VCaP (cell line): Measurements from ENCODE around the gene TP73.

Experiments
- H3K27ac ChIP-seq: fragments of 450-650 bp; 2 replicates; pipeline ENCODE4 v1.5.1; 2017
- CTCF ChIP-seq: fragments of 450-650 bp; conservative IDR thresholded peaks from 2 replicates; pipeline ENCODE4 v1.5.1; 2017; ENCODE audit warnings: mild to moderate bottlenecking, moderate library complexity

TP73 gene

GRCh38 chr1:3679799-3680453 lies 27.6 kb downstream of the TP73 start:
- TF ChIP-seq CTCF, result no peak
- no peak overlapping the region for H3K27ac ChIP-seq

- no peak overlapping the region for H3K27ac ChIP-seq
- no peak for TF ChIP-seq CTCF
Observed at GRCh38 chr1:3680488-3681230, 28.3 kb downstream of the TP73 start.

GRCh38 chr1:3681231-3681897 lies 29.0 kb downstream of the TP73 start:
- TF ChIP-seq CTCF, result no peak
- no peak overlapping the region for H3K27ac ChIP-seq

- no peak overlapping the region for H3K27ac ChIP-seq
Observed at GRCh38 chr1:3681898-3682806, 29.8 kb downstream of the TP73 start.

GRCh38 chr1:3683197-3683596 lies 30.9 kb downstream of the TP73 start:
- TF ChIP-seq CTCF, result no peak

More at GRCh38 chr1:3681898-3682806, 29.8 kb downstream of the TP73 start:
- TF ChIP-seq CTCF, result no peak

GRCh38 chr1:3683992-3684391 lies 31.7 kb downstream of the TP73 start:
- no peak for TF ChIP-seq CTCF
- no peak overlapping the region for H3K27ac ChIP-seq

More at GRCh38 chr1:3683197-3683596, 30.9 kb downstream of the TP73 start:
- H3K27ac ChIP-seq, result no peak overlapping the region
